Trophoblast cell (in vitro differentiated cells and primary cell): ENCODE results near the gene BICD1.
A peak's percentile ranks its signal among the peaks of the same experiment; 100 is the strongest.

Experiments used
- DNase-seq, 2 donors: peaks; one replicate each; pipeline ENCODE4 v3.0.0-alpha.2; 2016
- H2AFZ ChIP-seq: 2 replicates; pipeline ENCODE4 v1.6.1; 2013; ENCODE audit warnings: low read length, moderate library complexity, mild to moderate bottlenecking; ENCODE audit not compliant: insufficient read depth, poor library complexity
- H2AK5ac ChIP-seq: 2 replicates; pipeline ENCODE4 v1.6.1; 2013; ENCODE audit warnings: mild to moderate bottlenecking, low read length
- H2BK120ac ChIP-seq: 2 replicates; pipeline ENCODE4 v1.6.1; 2013; ENCODE audit warnings: low read length, mild to moderate bottlenecking, moderate library complexity; ENCODE audit not compliant: insufficient read depth, poor library complexity
- H2BK12ac ChIP-seq: 2 replicates; pipeline ENCODE4 v1.6.1; 2013; ENCODE audit warnings: mild to moderate bottlenecking, low read length, moderate library complexity
- H2BK5ac ChIP-seq: 2 replicates; pipeline ENCODE4 v1.6.1; 2013; ENCODE audit warnings: low read length, low read depth, moderate library complexity, mild to moderate bottlenecking; ENCODE audit not compliant: poor library complexity
- H3K14ac ChIP-seq: 2 replicates; pipeline ENCODE4 v1.6.1; 2013; ENCODE audit warnings: mild to moderate bottlenecking, low read length
- H3K18ac ChIP-seq: 2 replicates; pipeline ENCODE4 v1.6.1; 2013; ENCODE audit warnings: mild to moderate bottlenecking, low read length
- H3K23ac ChIP-seq: 2 replicates; pipeline ENCODE4 v1.6.1; 2013; ENCODE audit warnings: low read length
- H3K27ac ChIP-seq: 2 replicates; pipeline ENCODE4 v1.5.1; 2013; ENCODE audit warnings: low read depth, mild to moderate bottlenecking, inconsistent platforms, low read length, moderate library complexity
- H3K27me3 ChIP-seq: 2 replicates; pipeline ENCODE4 v1.6.1; 2013; ENCODE audit warnings: inconsistent platforms, mild to moderate bottlenecking, low read length, moderate library complexity; ENCODE audit not compliant: insufficient read depth
- H3K36me3 ChIP-seq, 2 experiments: 1 replicate in 1 of 2; 2 replicates in 1 of 2; pipeline ENCODE4 v1.6.1; 2013; ENCODE audit warnings: low read length in 2 of 2, mild to moderate bottlenecking in 2 of 2, moderate library complexity in 1 of 2; ENCODE audit not compliant: insufficient read depth in 2 of 2, control insufficient read depth in 1 of 2
- H3K4ac ChIP-seq: 2 replicates; pipeline ENCODE4 v1.6.1; 2013; ENCODE audit warnings: low read depth, mild to moderate bottlenecking, low read length, moderate library complexity
- H3K4me1 ChIP-seq, 2 experiments: 1 replicate in 1 of 2; 2 replicates in 1 of 2; pipeline ENCODE4 v1.6.1; 2013; ENCODE audit warnings: low read length in 2 of 2, mild to moderate bottlenecking in 2 of 2, moderate library complexity in 1 of 2; ENCODE audit not compliant: insufficient read depth in 2 of 2, control insufficient read depth in 1 of 2
- H3K4me2 ChIP-seq: 2 replicates; pipeline ENCODE4 v1.6.1; 2013; ENCODE audit warnings: inconsistent platforms, mild to moderate bottlenecking, low read length, moderate library complexity
- H3K4me3 ChIP-seq: 2 replicates; pipeline ENCODE4 v1.5.1; 2013; ENCODE audit warnings: mild to moderate bottlenecking, low read depth, low read length, inconsistent platforms
- H3K79me1 ChIP-seq: one replicate; pipeline ENCODE4 v1.6.1; 2013; ENCODE audit warnings: low read length
- H3K79me2 ChIP-seq: 2 replicates; pipeline ENCODE4 v1.6.1; 2013; ENCODE audit warnings: low read length, mild to moderate bottlenecking; ENCODE audit not compliant: control insufficient read depth, insufficient read depth, poor library complexity
- H3K9ac ChIP-seq: 2 replicates; pipeline ENCODE4 v1.6.1; 2013; ENCODE audit warnings: mild to moderate bottlenecking, low read length
- H3K9me3 ChIP-seq: 2 replicates; pipeline ENCODE4 v1.6.1; 2013; ENCODE audit warnings: low read depth, mild to moderate bottlenecking, control low read depth, inconsistent platforms, low read length; ENCODE audit not compliant: insufficient read depth
- H4K12ac ChIP-seq: 2 replicates; pipeline ENCODE4 v1.6.1; 2013; ENCODE audit warnings: low read depth, mild to moderate bottlenecking, low read length, moderate library complexity
- H4K8ac ChIP-seq: 2 replicates; pipeline ENCODE4 v1.6.1; 2013; ENCODE audit warnings: low read depth, mild to moderate bottlenecking, low read length, moderate library complexity
- H4K91ac ChIP-seq: one replicate; pipeline ENCODE4 v1.6.1; 2013; ENCODE audit warnings: low read depth, mild to moderate bottlenecking, low read length, moderate library complexity
- WGBS: extraction: QIAGEN DNeasy Blood & Tissue Kit; methylation state at CpG from one replicate; pipeline ENCODE4 v1.1.7; 2013; ENCODE audit warnings: missing lambda C conversion rate; ENCODE audit not compliant: insufficient read length, insufficient coverage; ENCODE audit errors: extremely low coverage; 5-methylcytosine and 5-hydroxymethylcytosine counted together

BICD1 gene

GRCh38 chr12:32248441-32249140 is 141.9 kb downstream of the BICD1 start:
- peak overlapping the region; percentile 58 for H3K14ac ChIP-seq
- H4K12ac ChIP-seq: no peak overlapping the region
- no peak overlapping the region for H2AK5ac ChIP-seq
- H3K36me3 ChIP-seq: no peaks in the 10 kb centered on the region
- peaks cover 11% of the 10 kb centered on the region for H3K79me1 ChIP-seq
- H3K4me2 ChIP-seq: peak overlapping the region; percentile 42
- H3K9ac ChIP-seq: no peak overlapping the region
- no peak overlapping the region for H3K23ac ChIP-seq
- peak overlapping the region; percentile 75 for H4K8ac ChIP-seq
- H3K4me1 ChIP-seq: peaks cover 2 to 9% of the 10 kb centered on the region in 2 experiments
- H2BK12ac ChIP-seq: peak overlapping the region; percentile 61
- peak overlapping the region; percentile 93 for H2BK120ac ChIP-seq
- no peak overlapping the region for H3K4ac ChIP-seq
- peak overlapping the region; percentile 92 for H3K27ac ChIP-seq
- peak overlapping the region; percentile 88 for H2BK5ac ChIP-seq
- H3K18ac ChIP-seq: no peak overlapping the region
- no peaks in the 10 kb centered on the region for H3K9me3 ChIP-seq
- no CpG with 5 or more reads among the region's 5 CpGs for WGBS
- H3K4me3 ChIP-seq: no peak overlapping the region
- no peaks in the 10 kb centered on the region for H3K79me2 ChIP-seq
- H2AFZ ChIP-seq: no peak overlapping the region
- H4K91ac ChIP-seq: peak overlapping the region; percentile 85
- DNase-seq: peak in 1 of 2 donors; percentile 20
- no peaks in the 10 kb centered on the region for H3K27me3 ChIP-seq

GRCh38 chr12:32249777-32250176 is 143.1 kb downstream of the BICD1 start:
- Histone ChIP-seq H3K4me2 (no peak overlapping the region), H3K4me3 (no peak overlapping the region)
- no CpG with 5 or more reads among the region's 2 CpGs for WGBS

DNA sequence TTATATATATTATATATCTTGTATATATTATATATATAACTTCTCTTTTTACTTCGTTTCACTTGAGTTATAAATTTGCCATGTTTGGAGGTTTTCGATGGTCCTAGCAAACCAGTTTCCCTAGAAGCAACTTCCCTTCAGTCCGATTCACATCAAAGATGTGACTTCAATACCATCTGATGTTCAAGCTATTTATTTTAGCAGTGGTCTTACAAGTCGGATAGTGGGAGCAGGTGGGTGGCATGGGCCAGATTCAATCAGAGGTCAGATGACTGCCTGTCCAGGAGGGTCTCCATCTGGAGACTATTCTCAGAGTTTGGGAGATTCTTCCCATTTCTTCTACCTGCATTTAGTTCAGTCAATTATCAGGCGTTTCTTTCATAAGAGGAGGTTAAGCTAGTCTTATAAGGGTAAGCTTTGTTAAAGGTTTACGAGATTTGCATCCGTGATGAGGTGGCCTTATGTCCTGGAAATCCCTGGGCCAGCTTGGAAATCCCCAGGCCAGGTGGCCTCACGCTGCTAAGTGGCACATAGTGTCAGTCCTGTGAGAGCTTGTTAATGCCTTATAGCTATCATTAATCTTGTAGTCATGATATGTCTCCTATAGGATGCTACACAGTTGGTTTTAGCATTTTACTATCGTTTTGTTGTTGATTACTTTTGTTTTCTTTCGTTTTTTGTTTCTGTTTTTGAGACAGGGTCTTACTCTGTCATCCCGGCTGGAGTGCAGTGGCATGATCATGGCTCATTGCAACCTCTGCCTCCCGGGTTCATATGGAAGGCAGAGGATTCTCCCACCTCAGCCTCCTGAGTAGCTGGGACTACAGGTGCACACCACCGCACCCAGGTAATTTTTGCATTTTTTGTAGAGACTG is 145.8 kb downstream of the BICD1 start:
- Histone ChIP-seq H3K27ac (no peak overlapping the region), H3K14ac (no peak overlapping the region), H3K36me3 (peaks cover 0 to 5% of the 10 kb centered on the region in 2 experiments), H3K4me1 (peaks cover 2 to 13% of the 10 kb centered on the region in 2 experiments), H3K4ac (no peak overlapping the region), H3K18ac (no peak overlapping the region), H3K4me2 (no peak overlapping the region), H2BK12ac (no peak overlapping the region), H3K79me1 (peaks cover 11% of the 10 kb centered on the region), H2AFZ (no peak overlapping the region), H4K8ac (no peak overlapping the region), H3K23ac (no peak overlapping the region), H3K79me2 (no peaks in the 10 kb centered on the region), H4K91ac (no peak overlapping the region), H3K9ac (no peak overlapping the region), H4K12ac (no peak overlapping the region), H3K9me3 (no peaks in the 10 kb centered on the region), H3K27me3 (no peaks in the 10 kb centered on the region), H3K4me3 (no peak overlapping the region), H2BK5ac (no peak overlapping the region), H2BK120ac (no peak overlapping the region), H2AK5ac (no peak overlapping the region)
- no peak for DNase-seq
- WGBS: no CpG with 5 or more reads among the region's 13 CpGs

More at GRCh38 chr12:32249777-32250176, 143.1 kb downstream of the BICD1 start:
- peak overlapping the region; percentile 54 for H3K27ac ChIP-seq
- no peak overlapping the region for H3K4ac ChIP-seq
- H2BK5ac ChIP-seq: no peak overlapping the region
- H3K9ac ChIP-seq: no peak overlapping the region
- H3K14ac ChIP-seq: no peak overlapping the region
- no peak overlapping the region for H2AK5ac ChIP-seq
- no peaks in the 10 kb centered on the region for H3K79me2 ChIP-seq
- peak overlapping the region; percentile 85 for H2BK12ac ChIP-seq
- H4K12ac ChIP-seq: peak overlapping the region; percentile 44
- H3K27me3 ChIP-seq: no peaks in the 10 kb centered on the region
- H3K18ac ChIP-seq: no peak overlapping the region
- H4K91ac ChIP-seq: peak overlapping the region; percentile 75
- peaks cover 0 to 5% of the 10 kb centered on the region in 2 experiments for H3K36me3 ChIP-seq
- no peak overlapping the region for H2AFZ ChIP-seq
- no peaks in the 10 kb centered on the region for H3K9me3 ChIP-seq
- no peak overlapping the region for H3K23ac ChIP-seq
- peaks cover 2 to 9% of the 10 kb centered on the region in 2 experiments for H3K4me1 ChIP-seq
- peak in 1 of 2 donors; percentile 4 for DNase-seq
- H4K8ac ChIP-seq: no peak overlapping the region
- peaks cover 11% of the 10 kb centered on the region for H3K79me1 ChIP-seq
- H2BK120ac ChIP-seq: peak overlapping the region; percentile 69

DNA sequence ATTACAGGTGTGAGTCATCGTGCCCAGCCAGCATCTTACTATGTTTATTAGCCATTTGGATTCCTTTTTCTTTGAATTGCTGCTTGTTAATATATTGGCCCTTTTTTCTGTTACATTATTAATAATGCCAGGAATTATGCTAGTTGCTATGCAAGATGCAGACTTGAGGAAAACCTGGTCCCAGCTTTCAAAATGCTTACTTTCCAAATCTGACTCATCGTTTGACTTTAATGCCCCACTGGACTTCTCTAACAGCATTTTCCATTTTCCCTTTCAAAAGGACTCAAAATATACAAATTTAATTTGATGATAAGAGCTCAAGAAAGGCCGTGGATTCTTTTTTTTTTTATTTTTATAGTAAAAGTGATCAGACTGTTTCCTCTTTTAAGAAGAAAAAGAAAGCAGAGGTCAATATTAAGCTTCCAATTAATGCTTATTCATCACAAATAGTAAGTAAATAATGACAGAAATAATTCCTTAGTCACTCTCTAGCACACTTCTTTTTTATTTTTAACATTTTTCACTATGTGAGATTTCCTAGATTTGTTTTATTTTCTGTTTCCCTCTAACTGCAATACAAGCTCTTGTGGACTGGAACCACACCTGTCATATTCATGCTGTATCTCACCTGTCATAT is 146.6 kb downstream of the BICD1 start:
- H4K12ac ChIP-seq: no peak overlapping the region
- H4K91ac ChIP-seq: no peak overlapping the region

More for the DNA sequence above, 146.6 kb downstream of the BICD1 start:
- peaks cover 0 to 5% of the 10 kb centered on the region in 2 experiments for H3K36me3 ChIP-seq
- DNase-seq: no peak
- no peak overlapping the region for H3K14ac ChIP-seq
- H3K4me1 ChIP-seq: peaks cover 2 to 13% of the 10 kb centered on the region in 2 experiments
- no peaks in the 10 kb centered on the region for H3K27me3 ChIP-seq
- no peak overlapping the region for H3K23ac ChIP-seq
- no peak overlapping the region for H3K27ac ChIP-seq
- H3K79me2 ChIP-seq: no peaks in the 10 kb centered on the region
- no peak overlapping the region for H3K18ac ChIP-seq
- no peak overlapping the region for H3K4ac ChIP-seq
- WGBS: no CpG with 5 or more reads among the region's 3 CpGs
- H2AK5ac ChIP-seq: no peak overlapping the region
- H4K8ac ChIP-seq: no peak overlapping the region
- H2AFZ ChIP-seq: no peak overlapping the region
- H3K4me2 ChIP-seq: no peak overlapping the region
- no peaks in the 10 kb centered on the region for H3K9me3 ChIP-seq
- no peak overlapping the region for H3K9ac ChIP-seq
- H3K79me1 ChIP-seq: peaks cover 9% of the 10 kb centered on the region
- no peak overlapping the region for H2BK5ac ChIP-seq
- no peak overlapping the region for H2BK120ac ChIP-seq
- no peak overlapping the region for H2BK12ac ChIP-seq
- no peak overlapping the region for H3K4me3 ChIP-seq
